PC-3 (cell line): Measurements from ENCODE around the gene LCTL.

ENCODE experiments used
- EZH2 ChIP-seq: fragments of 300-600 bp; sonication (generic); IDR thresholded peaks from one replicate; pipeline ENCODE4 v1.6.1; 2017; ENCODE audit warnings: antibody characterized with exemption, mild to moderate bottlenecking, low read length; ENCODE audit not compliant: unreplicated experiment
- EZH2phosphoT487 ChIP-seq: fragments of 300-600 bp; sonication (generic); IDR thresholded peaks from 2 replicates; pipeline ENCODE4 v1.6.1; 2018; ENCODE audit warnings: mild to moderate bottlenecking, antibody characterized with exemption, low read length, borderline replicate concordance
- TF ChIP-seq, protein P1 (sequence below): fragments of 300-600 bp; sonication (generic); conservative IDR thresholded peaks from 2 replicates; pipeline ENCODE4 v1.5.1; 2017; ENCODE audit warnings: antibody characterized with exemption, low read depth, mild to moderate bottlenecking, low read length

DNA sequence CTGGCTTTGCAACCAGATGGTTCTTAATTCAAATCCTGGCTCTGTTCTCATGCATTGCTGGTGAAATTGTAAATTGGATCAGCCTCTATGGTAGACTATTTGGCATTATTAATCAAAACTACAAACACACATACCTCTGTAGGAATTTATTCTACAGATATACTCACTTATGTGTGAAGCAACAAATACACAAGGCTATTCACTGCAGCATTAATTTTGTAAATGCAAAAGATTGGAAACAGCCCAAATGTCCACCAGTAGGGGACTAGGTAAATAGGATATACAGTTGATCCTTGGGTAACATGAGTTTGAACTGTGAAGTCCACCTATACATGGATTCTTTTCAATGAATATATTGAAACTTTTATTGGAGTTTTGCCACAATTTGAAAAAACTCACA is 29.5 kb upstream of the LCTL start:
- no peak for TF ChIP-seq EZH2
- TF ChIP-seq, protein P1, sequence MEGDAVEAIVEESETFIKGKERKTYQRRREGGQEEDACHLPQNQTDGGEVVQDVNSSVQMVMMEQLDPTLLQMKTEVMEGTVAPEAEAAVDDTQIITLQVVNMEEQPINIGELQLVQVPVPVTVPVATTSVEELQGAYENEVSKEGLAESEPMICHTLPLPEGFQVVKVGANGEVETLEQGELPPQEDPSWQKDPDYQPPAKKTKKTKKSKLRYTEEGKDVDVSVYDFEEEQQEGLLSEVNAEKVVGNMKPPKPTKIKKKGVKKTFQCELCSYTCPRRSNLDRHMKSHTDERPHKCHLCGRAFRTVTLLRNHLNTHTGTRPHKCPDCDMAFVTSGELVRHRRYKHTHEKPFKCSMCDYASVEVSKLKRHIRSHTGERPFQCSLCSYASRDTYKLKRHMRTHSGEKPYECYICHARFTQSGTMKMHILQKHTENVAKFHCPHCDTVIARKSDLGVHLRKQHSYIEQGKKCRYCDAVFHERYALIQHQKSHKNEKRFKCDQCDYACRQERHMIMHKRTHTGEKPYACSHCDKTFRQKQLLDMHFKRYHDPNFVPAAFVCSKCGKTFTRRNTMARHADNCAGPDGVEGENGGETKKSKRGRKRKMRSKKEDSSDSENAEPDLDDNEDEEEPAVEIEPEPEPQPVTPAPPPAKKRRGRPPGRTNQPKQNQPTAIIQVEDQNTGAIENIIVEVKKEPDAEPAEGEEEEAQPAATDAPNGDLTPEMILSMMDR: no peak
- TF ChIP-seq EZH2phosphoT487: no peak
